ENCODE results near the gene MRPL21. TPM values are rescaled to one million over a fixed set of nuclear protein-coding genes. Genes with fewer than 3 reads are reported as not detected.

The MRPL21 gene
- total and polyA plus RNA-seq, 2 of the 8 experiments (the other 6 are each of a cell fraction or from before 2014, with no cell fraction given), result 102 to 107 TPM

GRCh38 chr11:68900835-68901381 is 2.7 kb downstream of the MRPL21 start:
- Histone ChIP-seq H3K18ac (ENCODE audit: extremely low read depth, low read length) (no peak overlapping the region), H3K9ac (replicated peaks in 1 of 4; ENCODE audit: extremely low read depth in 1 of 4, low read depth in 3 of 4, low read length in 3 of 4) (no peak overlapping the region), H2BK120ac (replicated peaks; ENCODE audit: low read depth, low read length) (no peak overlapping the region), H3K27ac (ENCODE audit: low read depth, low read length) (no peak overlapping the region), H3K56ac (replicated peaks; ENCODE audit: insufficient read length, low read depth, low read length) (no peak overlapping the region), H3K4ac (replicated peaks; ENCODE audit: insufficient read length, low read depth, low read length) (no peak overlapping the region), H3K79me1 (ENCODE audit: low read depth, low read length) (peaks cover 13% of the 10 kb centered on the region), H4K5ac (ENCODE audit: insufficient read length, low read depth, low read length) (no peak overlapping the region), H4K91ac (replicated peaks; ENCODE audit: insufficient read length, low read length) (no peak overlapping the region), H3K4me2 (ENCODE audit: insufficient read depth in 1 of 2, low read depth in 2 of 2, low read length in 2 of 2) (no peak overlapping the region), H2BK15ac (ENCODE audit: low read length) (no peak overlapping the region), H4K20me1 (replicated peaks in 1 of 2; ENCODE audit: control insufficient read depth in 1 of 2, insufficient read depth in 2 of 2, low read length in 2 of 2) (peaks cover 12 to 16% of the 10 kb centered on the region in 2 experiments), H3K27me3 (replicated peaks in 1 of 4; ENCODE audit: control insufficient read depth in 3 of 4, extremely low read depth in 1 of 4, insufficient read depth in 3 of 4, low read length in 3 of 4) (no peaks in the 10 kb centered on the region), H3K23me2 (ENCODE audit: low read depth, low read length) (peaks cover 9% of the 10 kb centered on the region), H3K79me2 (ENCODE audit: control insufficient read depth in 1 of 2, insufficient read depth in 2 of 2, low read length in 2 of 2) (peaks cover 12 to 53% of the 10 kb centered on the region in 2 experiments), H3K4me1 (replicated peaks in 1 of 4; ENCODE audit: control insufficient read depth in 3 of 4, insufficient read depth in 4 of 4, low read length in 3 of 4) (peaks cover 0 to 10% (median 0%) of the 10 kb centered on the region in 4 experiments; a peak in 2 of 7 replicates), H2AK5ac (ENCODE audit: low read depth, low read length) (no peak overlapping the region), H3K9me3 (ENCODE audit: insufficient read depth in 2 of 2, low read depth in 1 of 2, low read length in 1 of 2) (no peaks in the 10 kb centered on the region), H2BK5ac (ENCODE audit: low read depth, low read length) (no peak overlapping the region), H2BK20ac (ENCODE audit: low read length) (no peak overlapping the region), H3K23ac (ENCODE audit: insufficient read length) (no peak overlapping the region), H2AFZ (ENCODE audit: low read length) (no peak overlapping the region), H3K14ac (ENCODE audit: insufficient read length) (no peak overlapping the region), H3K36me3 (ENCODE audit: control insufficient read depth in 2 of 4, insufficient read depth in 4 of 4, low read length in 3 of 4) (peaks cover 6 to 36% (median 23%) of the 10 kb centered on the region in 4 experiments; a peak in 7 of 8 replicates), H3K4me3 (ENCODE audit: extremely low read depth in 1 of 4, insufficient read depth in 2 of 4, low read depth in 3 of 4, low read length in 4 of 4) (no peak overlapping the region), H2BK12ac (ENCODE audit: low read depth, low read length) (no peak overlapping the region), H4K8ac (ENCODE audit: extremely low read depth, insufficient read depth, low read length) (no peak overlapping the region)
- ChIA-PET POLR2A (ENCODE audit: partially characterized antibody) (interaction anchor here (1.0 to 1.3 kb wide), 4 partner anchors 10 to 150 kb away, joined by 3 to 4 read pairs (median 3); no protein-coding TSS in a partner anchor), CTCF (ENCODE audit: partially characterized antibody) (interaction anchor here (1.0 to 1.7 kb wide), 3 partner anchors 11 to 144 kb away, joined by 3 to 5 read pairs (median 4); no protein-coding TSS in a partner anchor)
- DNase-seq (ENCODE audit: low read depth in 1 of 2, low spot score in 2 of 2) (no peak), FAIRE-seq (no peak)
- no peak for TF ChIP-seq TCF12 (IDR thresholded peaks at IDR 0.05; ENCODE audit: low read depth, low read length)
- no peak for TF ChIP-seq SIN3A (conservative IDR thresholded peaks at IDR 0.05 in 1 of 2, IDR thresholded peaks at IDR 0.05 in 1 of 2; ENCODE audit: low read depth in 1 of 2, low read length in 2 of 2)
- 0 out of 2 replicates have a peak, but pooled peaks have one; percentile 14 for TF ChIP-seq POLR2AphosphoS5 (IDR thresholded peaks at IDR 0.05; ENCODE audit: low read depth, low read length)
- WGBS, 2 experiments (ENCODE audit: extremely low coverage in 1 of 2, insufficient coverage in 1 of 2, insufficient read length in 1 of 2, insufficient replicate concordance in 2 of 2, low coverage in 1 of 2, low lambda C conversion rate in 2 of 2, missing lambda C conversion rate in 1 of 2), result 85% methylated on average over 9 of the region's 9 CpGs; no CpG with 5 or more reads in 1 of the 2 experiments
